GM18526 (cell line): ENCODE data around the gene CNOT4.

ENCODE experiments used
- POLR2A ChIP-seq: IDR thresholded peaks from 3 replicates; pipeline ENCODE4 v1.6.1; 2011; ENCODE audit not compliant: insufficient read length; ENCODE audit errors: extremely low read depth

Gene CNOT4

GRCh38 chr7:135390829-135391228 is 119.1 kb downstream of the CNOT4 start:
- TF ChIP-seq POLR2A = no peak

- TF ChIP-seq POLR2A = no peak
These were observed 119.9 kb downstream of the CNOT4 start for GRCh38 chr7:135389971-135390370.

GRCh38 chr7:135388616-135389015 is 121.3 kb downstream of the CNOT4 start:
- no peak for TF ChIP-seq POLR2A

GRCh38 chr7:135386776-135387175 is 123.1 kb downstream of the CNOT4 start:
- TF ChIP-seq POLR2A = no peak

- TF ChIP-seq POLR2A = no peak
These were observed 123.7 kb downstream of the CNOT4 start for GRCh38 chr7:135386181-135386580.

GRCh38 chr7:135385209-135385608 is 124.7 kb downstream of the CNOT4 start:
- TF ChIP-seq POLR2A = no peak

- no peak for TF ChIP-seq POLR2A
These were observed 126.3 kb downstream of the CNOT4 start for GRCh38 chr7:135383525-135384175.

GRCh38 chr7:135382173-135382572 is 127.7 kb downstream of the CNOT4 start:
- no peak for TF ChIP-seq POLR2A

GRCh38 chr7:135381369-135381768 is 128.5 kb downstream of the CNOT4 start:
- TF ChIP-seq POLR2A = no peak

- no peak for TF ChIP-seq POLR2A
These were observed 129.6 kb downstream of the CNOT4 start for GRCh38 chr7:135380351-135380750.

GRCh38 chr7:135377171-135377570 is 132.7 kb downstream of the CNOT4 start:
- TF ChIP-seq POLR2A = no peak

- TF ChIP-seq POLR2A = no peak
These were observed 133.8 kb downstream of the CNOT4 start for GRCh38 chr7:135375908-135376699.

GRCh38 chr7:135374736-135375135 is 135.2 kb downstream of the CNOT4 start:
- no peak for TF ChIP-seq POLR2A

- no peak for TF ChIP-seq POLR2A
These were observed 137.7 kb downstream of the CNOT4 start for GRCh38 chr7:135372222-135372621.

GRCh38 chr7:135370656-135371055 is 139.2 kb downstream of the CNOT4 start:
- TF ChIP-seq POLR2A = no peak

GRCh38 chr7:135369405-135369804 is 140.5 kb downstream of the CNOT4 start:
- no peak for TF ChIP-seq POLR2A

- TF ChIP-seq POLR2A = no peak
These were observed 141.3 kb downstream of the CNOT4 start for GRCh38 chr7:135368416-135369186.
